Gastrocnemius medialis (tissue), 4 donors: ENCODE results near the gene REXO1.

ENCODE experiments used
- POLR2A ChIP-seq, 2 donors: fragments of 450-650 bp; IDR thresholded peaks; one replicate each; pipeline ENCODE4 v1.6.1; 2017; ENCODE audit warnings: antibody characterized with exemption in 2 of 2, mild to moderate bottlenecking in 2 of 2, moderate library complexity in 2 of 2
- TF ChIP-seq, protein P1 (sequence below), 5 experiments: fragments of 450-650 bp in 3 of 5; fragments of 200-600 bp in 2 of 5; sonication (generic) in 2 of 5; IDR thresholded peaks in 4 of 5; conservative IDR thresholded peaks in 1 of 5; 1 replicate in 4 of 5; 2 replicates in 1 of 5; pipeline ENCODE4 v1.5.1; 2016 to 2019; ENCODE audit warnings: antibody characterized with exemption in 5 of 5, mild to moderate bottlenecking in 3 of 5, moderate library complexity in 3 of 5

DNA sequence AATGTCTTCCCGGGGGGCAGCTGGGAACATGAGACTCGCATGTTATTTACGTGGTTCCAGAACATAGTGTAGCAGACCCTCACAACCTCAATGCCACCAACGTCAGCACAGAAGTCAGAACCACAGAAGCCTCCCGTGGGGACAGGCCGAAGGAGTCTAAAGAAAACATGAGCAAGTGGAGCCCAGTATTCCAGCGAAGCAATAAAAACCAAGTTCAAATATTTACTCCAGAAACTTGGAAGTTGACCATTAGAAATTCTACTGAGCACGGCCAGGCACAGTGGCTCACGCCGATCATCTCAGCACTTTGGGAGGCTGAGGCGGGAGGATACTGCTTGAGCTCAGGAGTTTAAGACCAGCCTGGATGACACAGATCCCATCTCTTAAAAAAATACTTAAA, 18.3 kb downstream of the REXO1 start:
- TF ChIP-seq, protein P1, sequence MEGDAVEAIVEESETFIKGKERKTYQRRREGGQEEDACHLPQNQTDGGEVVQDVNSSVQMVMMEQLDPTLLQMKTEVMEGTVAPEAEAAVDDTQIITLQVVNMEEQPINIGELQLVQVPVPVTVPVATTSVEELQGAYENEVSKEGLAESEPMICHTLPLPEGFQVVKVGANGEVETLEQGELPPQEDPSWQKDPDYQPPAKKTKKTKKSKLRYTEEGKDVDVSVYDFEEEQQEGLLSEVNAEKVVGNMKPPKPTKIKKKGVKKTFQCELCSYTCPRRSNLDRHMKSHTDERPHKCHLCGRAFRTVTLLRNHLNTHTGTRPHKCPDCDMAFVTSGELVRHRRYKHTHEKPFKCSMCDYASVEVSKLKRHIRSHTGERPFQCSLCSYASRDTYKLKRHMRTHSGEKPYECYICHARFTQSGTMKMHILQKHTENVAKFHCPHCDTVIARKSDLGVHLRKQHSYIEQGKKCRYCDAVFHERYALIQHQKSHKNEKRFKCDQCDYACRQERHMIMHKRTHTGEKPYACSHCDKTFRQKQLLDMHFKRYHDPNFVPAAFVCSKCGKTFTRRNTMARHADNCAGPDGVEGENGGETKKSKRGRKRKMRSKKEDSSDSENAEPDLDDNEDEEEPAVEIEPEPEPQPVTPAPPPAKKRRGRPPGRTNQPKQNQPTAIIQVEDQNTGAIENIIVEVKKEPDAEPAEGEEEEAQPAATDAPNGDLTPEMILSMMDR (IDR thresholded peaks at IDR 0.05 in 4 of 5, conservative IDR thresholded peaks at IDR 0.05 in 1 of 5): no peak
- TF ChIP-seq POLR2A (IDR thresholded peaks at IDR 0.05): no peak
